Measurements from ENCODE around the gene MAML1. TPM values are rescaled to one million over a fixed set of nuclear protein-coding genes. Genes with fewer than 3 reads are reported as not detected.

Gene MAML1
- total RNA-seq, 4 donors from 2014 or later = 31.8 to 51.3 (median 36.8) TPM

GRCh38 chr5:179818746-179819295 is 86.2 kb downstream of the MAML1 start:
- no peaks in the 10 kb centered on the region for H3K27me3 ChIP-seq
- peaks cover 5 to 65% (median 43%) of the 10 kb centered on the region in 3 donors for H3K4me1 ChIP-seq
- 0% methylated on average over 1 of the region's 35 CpGs; no CpG with 5 or more reads in 1 of the 2 donors for WGBS, 2 donors (ENCODE audit: low coverage in 1 of 2)
- ATAC-seq = peak; percentile 79
- H3K9me3 ChIP-seq = no peaks in the 10 kb centered on the region
- H3K27ac ChIP-seq = peak overlapping the region; percentile 97 to 100 (median 99)
- peak in 1 of 2 donors; percentile 32 for TF ChIP-seq POLR2A (IDR thresholded peaks at IDR 0.05)
- TF ChIP-seq POLR2AphosphoS5 (IDR thresholded peaks at IDR 0.05) = peak; percentile 95
- TF ChIP-seq EP300 (IDR thresholded peaks at IDR 0.05) = peak; percentile 34
- TF ChIP-seq CTCF (IDR thresholded peaks at IDR 0.05) = no peak
- peak overlapping the region; percentile 11 to 74 for H3K4me3 ChIP-seq
- H3K36me3 ChIP-seq = peaks cover 0 to 16% of the 10 kb centered on the region in 2 donors

DNA sequence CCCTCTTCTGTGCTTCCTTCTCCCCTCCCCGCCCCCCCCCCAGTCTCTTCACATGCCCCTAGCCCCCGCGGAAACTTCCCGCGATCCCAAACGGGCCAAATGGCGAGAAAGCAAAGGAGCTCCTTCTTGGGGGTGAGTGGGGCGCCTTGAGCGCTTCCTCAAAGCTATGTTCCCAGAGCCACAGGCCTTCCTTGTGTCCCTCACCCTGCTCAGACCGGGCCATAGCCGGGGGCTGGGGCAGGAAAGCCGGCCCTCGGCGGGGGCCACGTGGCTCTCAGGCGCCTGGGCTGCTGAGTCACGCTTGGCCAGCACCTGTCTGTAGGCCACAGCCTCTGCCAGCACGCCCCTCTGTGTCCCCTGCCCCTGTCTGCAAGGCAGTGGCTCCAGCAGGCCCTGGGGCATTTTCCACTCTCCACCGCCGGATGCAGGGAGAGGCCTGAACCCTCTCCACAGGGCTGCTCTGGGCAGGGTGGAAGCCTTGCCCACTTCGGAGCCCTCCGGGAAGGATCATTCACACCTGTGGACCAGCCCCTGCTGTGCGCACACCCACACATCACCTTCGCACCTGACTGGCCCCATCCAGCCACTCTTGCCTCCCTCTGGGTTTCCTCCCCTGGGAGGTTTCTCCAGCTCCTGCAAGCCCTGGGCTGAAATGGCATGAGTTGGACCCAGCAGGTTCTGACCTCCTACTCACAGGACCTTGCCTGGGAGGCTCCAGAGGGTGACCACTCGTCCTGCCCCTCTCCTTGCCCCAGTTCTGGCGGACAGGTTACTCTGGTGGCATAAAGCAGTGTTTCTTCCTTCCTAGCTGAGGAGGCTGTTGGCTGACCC is 86.9 kb downstream of the MAML1 start:
- Histone ChIP-seq H3K4me1 (peaks cover 5 to 72% (median 50%) of the 10 kb centered on the region in 3 donors), H3K27ac (peak overlapping the region; percentile 97 to 100 (median 99)), H3K27me3 (no peaks in the 10 kb centered on the region), H3K36me3 (peaks cover 0 to 23% of the 10 kb centered on the region in 2 donors), H3K4me3 (peak overlapping the region; percentile 74 to 81), H3K9me3 (no peaks in the 10 kb centered on the region)
- TF ChIP-seq POLR2A (IDR thresholded peaks at IDR 0.05) = no peak
- ATAC-seq = peak; percentile 26
- 20 to 46% methylated on average over 1 to 6 of the region's 26 CpGs for WGBS, 2 donors (ENCODE audit: low coverage in 1 of 2)

DNA sequence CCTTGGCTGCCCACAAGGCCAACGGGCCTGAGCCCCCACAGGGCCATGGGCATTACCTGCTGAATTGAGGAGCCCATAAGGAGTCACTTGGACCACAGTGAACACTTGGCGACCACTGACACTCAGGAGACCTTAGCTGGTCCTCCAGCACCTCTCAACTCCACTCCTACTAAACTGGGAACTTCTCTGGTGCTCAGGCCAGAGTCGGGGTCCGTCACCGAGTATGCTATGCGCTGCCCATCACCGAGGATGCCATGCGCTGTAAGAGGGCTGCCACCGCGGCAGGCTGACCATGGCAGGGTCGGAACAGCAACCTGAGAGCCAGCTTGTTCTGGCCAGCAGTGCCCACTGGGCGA is 87.5 kb downstream of the MAML1 start:
- WGBS, 2 donors (ENCODE audit: low coverage in 1 of 2) = no CpG with 5 or more reads among the region's 12 CpGs
- no peak for TF ChIP-seq POLR2AphosphoS5 (IDR thresholded peaks at IDR 0.05)
- TF ChIP-seq EP300 (IDR thresholded peaks at IDR 0.05) = no peak
- TF ChIP-seq POLR2A (IDR thresholded peaks at IDR 0.05) = no peak
- no peak for TF ChIP-seq CTCF (IDR thresholded peaks at IDR 0.05)
- H3K4me1 ChIP-seq = peaks cover 5 to 78% (median 52%) of the 10 kb centered on the region in 3 donors
- no peaks in the 10 kb centered on the region for H3K9me3 ChIP-seq
- ATAC-seq = no peak
- H3K27ac ChIP-seq = peak overlapping the region; percentile 97 to 100 (median 99)
- H3K36me3 ChIP-seq = peaks cover 0 to 29% of the 10 kb centered on the region in 2 donors
- no peaks in the 10 kb centered on the region for H3K27me3 ChIP-seq
- peak overlapping the region; percentile 74 to 81 for H3K4me3 ChIP-seq

DNA sequence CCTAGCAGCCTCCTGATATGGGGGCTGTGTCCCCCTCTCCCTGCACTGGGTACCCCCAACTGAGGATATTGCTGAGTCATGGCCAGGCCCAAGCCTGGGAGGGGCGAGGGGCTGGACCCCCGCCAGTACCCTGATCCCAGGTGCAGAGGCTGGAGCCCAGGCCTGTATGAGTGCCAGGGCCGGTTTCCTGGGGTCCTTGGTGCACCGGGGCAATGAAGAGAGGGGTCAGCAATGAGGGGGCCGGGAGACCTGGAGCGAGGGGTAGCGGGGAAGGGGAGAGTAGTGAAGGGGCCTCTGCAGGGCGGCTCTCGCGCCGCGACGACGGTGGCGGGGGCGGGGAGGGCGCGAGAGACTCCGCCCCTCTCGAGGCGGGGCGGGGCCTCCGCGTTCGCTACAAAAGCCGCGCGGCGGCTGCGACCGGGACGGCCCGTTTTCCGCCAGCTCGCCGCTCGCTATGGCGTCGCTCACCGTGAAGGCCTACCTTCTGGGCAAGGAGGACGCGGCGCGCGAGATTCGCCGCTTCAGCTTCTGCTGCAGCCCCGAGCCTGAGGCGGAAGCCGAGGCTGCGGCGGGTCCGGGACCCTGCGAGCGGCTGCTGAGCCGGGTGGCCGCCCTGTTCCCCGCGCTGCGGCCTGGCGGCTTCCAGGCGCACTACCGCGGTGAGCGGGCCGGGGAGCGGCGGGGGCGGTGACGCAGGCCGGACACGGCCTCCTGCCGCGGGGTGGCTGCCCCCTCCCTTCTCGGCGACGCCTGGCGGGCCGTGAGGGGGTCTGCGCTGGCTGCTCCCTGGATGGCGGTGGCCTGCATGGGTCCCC is 88.1 kb downstream of the MAML1 start, which contains the start of gene SQSTM1:
Gene SQSTM1, plus strand, starts transcription at position 423 of the 815 bp plus-strand sequence. Its CDS starts 32 bp downstream, at position 455.
- Histone ChIP-seq H3K27ac (peak within 1 kb of the TSS; percentile 97 to 100 (median 99)), H3K27me3 (no peaks in the 10 kb centered on the region), H3K4me3 (peak within 1 kb of the TSS; percentile 74 to 81), H3K9me3 (no peaks in the 10 kb centered on the region), H3K36me3 (peaks cover 0 to 34% of the 10 kb centered on the region in 2 donors), H3K4me1 (peaks cover 5 to 84% (median 56%) of the 10 kb centered on the region in 3 donors)
- peak; percentile 70 for ATAC-seq
- WGBS, 2 donors (ENCODE audit: low coverage in 1 of 2) = no CpG with 5 or more reads among the region's 81 CpGs
- TF ChIP-seq CTCF (IDR thresholded peaks at IDR 0.05) (peak in 2 of 4 experiments; percentile 22 to 43), EP300 (IDR thresholded peaks at IDR 0.05) (no peak), POLR2A (IDR thresholded peaks at IDR 0.05) (peak; percentile 99), POLR2AphosphoS5 (IDR thresholded peaks at IDR 0.05) (peak; percentile 99)

Data from gastroesophageal sphincter (tissue), 4 donors.